Muscle of back (tissue), 11 donors: ENCODE measurements around the gene LHFPL6. TPM values are rescaled to one million over a fixed set of nuclear protein-coding genes. Genes with fewer than 3 reads are reported as not detected.

ENCODE experiments used
- DNase-seq, 3 donors: peaks; one replicate each; pipeline versions ENCODE4 v3.0.0 to v3.0.0-alpha.2; 2013
- polyA plus RNA-seq, 10 donors: library from polyadenylated mRNA; unstranded; fragments of 120-200 nt; gene quantifications; one replicate each; pipeline ENCODE4 v1.2.1, GENCODE V29; 2013; ENCODE audit not compliant: insufficient read length in 10 of 10

Gene LHFPL6
- polyA plus RNA-seq, 10 donors: 53.9 to 84.6 (median 68.7) TPM

DNA sequence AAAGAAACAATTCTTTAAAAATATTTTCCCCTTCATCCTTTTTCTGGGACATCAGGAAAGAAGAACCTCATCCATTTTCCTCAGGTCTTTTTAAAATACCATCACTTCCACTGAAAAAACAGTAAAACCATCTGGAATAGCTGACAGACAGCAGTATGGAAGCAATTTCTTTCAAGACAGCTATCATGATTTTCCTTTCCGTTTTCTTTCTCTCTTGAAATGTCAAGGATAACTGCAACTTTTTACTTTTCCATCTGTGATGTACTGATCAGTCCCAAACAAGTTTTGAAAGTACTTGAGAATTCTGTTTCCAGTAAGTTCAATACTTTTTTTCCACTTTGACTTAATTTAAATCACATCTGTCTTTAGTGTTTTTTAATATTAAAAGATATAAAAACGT, 211.2 kb downstream of the LHFPL6 start:
- DNase-seq: peak in 1 of 3 donors; percentile 26

DNA sequence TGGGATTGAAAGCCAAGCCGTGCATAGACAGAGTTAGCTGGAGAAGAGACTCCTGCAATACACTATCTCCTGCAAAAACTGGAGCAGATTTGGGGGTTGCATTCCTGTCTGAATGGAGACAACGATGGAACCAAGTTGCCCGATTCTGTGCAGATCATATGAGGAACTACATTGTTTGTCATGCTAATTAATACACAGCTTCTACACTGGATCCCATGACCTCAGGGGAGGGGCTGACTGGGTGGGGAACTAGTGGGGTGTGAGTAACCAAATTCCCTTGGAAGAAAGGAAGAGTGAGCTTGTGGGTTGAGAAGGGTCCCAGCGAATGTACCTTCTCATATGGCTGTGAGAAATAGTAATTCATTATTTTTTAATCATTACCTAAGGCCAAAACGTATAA, 214.0 kb downstream of the LHFPL6 start:
- DNase-seq: no peak

DNA sequence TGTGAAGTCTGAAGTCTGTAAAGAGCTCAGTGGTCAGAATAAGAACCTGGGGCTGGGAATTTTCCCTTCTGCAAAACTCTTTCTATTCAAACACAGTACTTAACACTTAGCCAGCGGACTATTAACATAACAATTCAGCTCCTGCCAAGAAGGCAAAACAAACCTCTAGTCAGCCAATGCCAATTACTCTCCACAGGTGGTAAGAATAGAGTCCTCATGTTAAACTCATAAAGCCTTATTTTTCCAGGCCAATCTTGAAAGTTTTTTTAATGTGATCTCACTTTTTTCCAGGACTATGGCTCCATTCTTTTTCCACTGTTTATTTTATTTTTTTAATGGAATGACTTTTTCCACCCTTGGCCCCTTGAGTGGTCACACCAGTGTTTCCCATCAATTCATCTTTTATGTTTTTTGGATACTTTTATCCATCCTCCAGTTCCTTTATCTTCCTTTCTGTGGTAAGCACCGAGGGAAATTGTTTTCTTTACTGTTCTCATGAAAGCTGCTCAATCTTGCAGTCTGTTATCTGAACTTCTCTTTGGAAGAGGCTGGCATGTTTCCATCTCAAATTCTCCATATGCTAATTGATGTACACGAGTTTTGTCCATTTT, 217.3 kb downstream of the LHFPL6 start:
- DNase-seq: peak in 2 of 3 donors; percentile 59 to 66

DNA sequence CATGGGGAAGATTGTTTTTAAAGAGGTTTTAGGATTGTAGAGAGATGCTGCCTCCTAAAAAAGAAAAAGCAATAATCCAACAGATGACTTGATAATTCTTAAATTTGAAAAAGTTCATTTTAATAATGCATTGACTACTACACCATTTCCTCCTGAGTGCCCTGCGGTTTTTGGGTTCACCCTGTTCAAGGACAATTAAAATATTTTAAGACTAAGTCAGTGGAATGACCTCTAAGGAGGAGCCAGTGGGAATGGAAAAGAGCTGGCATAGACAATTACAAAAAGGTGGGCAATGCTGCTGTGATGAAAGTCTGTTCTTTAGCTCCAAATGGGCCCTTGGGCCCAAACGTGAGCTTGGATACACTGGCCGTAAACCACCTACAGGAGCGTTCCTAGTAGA, 217.8 kb downstream of the LHFPL6 start:
- DNase-seq: no peak

DNA sequence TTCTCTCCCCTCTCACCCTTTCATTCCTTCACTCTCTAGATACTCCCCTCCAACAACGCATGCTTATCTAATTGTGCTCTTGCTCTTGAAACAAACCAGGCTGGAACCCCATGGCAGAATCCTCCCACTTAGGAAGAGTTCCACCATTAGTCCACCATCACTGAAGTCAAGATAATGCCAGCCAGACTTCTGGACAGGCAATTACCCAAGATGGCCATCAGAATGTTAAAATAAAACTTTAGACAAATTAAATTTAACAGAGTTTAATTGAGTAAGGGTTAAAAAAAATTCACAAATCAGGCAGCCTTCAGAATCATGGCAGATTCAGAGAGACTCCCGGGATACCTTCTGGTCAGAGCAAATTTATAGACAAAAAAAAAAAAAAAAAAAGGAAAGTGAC, 221.5 kb downstream of the LHFPL6 start:
- no peak for DNase-seq

DNA sequence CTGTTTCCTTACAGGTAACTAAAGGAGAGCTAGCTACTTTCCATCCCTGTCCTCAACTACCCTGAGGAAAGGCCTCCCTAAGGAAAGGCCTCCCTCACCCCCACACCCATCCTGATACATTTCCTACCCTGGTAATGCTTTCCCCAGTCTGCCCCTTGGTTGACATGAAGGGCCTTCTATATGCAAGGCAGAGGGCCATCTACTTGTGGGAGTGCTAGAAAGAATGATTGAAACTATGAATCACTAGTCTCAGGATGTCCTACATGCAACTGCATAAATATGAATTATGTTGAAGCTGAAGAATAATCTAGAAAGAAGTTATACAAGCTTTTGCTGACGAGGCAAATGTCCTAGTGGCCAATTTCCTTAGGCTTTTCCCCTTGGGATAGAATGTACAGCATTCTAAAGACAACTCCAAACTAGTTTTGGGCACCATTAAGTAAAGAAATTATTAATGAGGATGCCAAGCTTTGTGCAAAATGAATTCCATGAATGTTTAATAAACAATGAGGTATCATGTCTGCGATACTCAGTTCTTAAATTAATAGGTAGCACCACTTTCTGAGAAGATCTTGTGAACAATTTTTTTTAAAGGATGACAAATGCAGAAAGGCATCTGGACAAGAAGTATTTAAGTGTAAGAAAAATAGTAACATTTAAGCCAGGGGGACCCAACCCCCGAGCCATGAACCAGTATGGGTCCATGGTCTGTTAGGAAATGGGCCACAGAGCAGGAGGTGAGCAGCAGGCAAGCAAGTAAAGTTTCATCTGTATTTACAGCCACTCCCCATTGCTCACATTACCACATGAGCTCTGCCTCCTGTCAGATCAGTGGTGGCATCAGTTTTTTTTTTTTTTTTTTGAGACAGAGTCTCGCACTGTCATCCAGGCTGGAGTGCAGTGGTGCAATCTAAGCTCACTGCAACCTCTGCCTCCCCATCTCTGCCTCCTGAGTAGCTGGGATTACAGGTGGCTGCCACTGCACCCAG, 223.0 kb downstream of the LHFPL6 start:
- DNase-seq: no peak

DNA sequence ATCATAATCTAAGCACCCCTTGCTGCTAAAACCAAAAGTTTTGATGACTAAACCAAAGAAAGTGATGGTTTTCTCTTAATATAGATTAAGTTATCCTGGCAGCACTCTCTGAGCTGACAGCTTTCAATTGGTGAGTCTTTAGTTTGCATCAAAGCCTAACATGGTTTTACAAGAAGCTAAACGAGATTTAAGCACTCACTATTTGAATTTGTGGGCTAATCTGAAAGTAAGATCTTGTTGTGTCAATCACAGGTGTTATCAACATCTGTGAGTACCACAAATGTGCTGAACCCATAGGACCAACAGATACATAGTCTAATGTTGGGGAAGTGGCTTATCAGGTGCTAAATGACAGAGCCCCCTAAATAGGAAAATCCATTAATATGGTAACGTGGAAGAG, 223.9 kb downstream of the LHFPL6 start:
- DNase-seq: no peak

DNA sequence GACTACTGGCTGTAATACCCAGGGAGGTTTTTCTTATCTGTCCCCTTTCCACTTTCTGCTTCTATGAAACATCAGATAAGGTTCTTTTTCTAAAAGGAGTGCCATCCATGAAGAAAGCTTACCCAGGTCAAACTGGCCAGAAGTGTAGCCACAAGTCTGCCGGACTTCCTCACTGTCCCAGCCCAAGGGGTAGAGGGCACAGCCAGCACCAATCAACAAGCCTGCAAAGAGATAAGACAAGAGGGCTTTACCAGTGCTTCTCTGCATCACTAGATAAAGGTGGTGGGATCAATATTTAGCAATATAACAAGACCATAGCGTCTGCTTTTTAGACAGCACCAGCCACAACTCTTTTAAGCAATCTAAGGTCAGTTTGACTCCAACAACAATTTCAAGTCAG, 224.7 kb downstream of the LHFPL6 start:
- DNase-seq: no peak

DNA sequence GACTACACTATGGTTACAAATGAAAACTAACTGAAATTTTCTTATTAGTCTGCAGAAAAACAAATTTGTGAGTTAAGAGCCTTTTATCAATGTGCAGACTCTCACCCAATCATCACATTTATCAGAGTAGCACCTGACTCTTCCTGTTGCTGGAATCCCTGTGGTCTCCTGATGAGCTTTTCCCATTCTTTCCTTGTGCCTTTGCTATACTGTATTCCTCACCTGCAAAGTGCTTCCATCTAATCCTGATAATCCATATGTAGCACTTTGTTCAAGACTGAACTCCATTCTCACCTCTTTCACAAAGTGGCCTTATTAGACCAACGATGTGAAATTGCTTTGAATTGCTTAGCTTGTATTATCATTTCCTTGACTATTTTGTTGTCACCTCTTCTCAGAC, 225.3 kb downstream of the LHFPL6 start:
- DNase-seq: no peak

DNA sequence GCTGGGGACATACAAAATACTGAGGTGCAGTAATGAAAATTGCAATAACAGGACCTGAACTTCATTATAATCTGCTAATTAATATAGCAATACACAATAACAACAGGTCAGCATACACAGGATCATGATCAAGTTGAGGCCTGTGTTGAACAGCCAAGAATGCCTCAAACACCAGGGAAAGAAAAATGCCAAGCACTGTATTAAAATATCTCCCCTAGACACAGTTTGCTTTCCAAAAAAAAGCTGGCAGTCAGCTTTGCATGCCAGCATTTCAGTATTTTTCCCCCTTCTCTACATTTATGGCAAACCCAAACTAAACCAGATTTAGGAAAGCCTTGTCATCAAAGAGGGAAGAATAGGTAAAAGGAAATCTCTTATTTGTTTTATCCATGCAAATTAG, 226.9 kb downstream of the LHFPL6 start:
- DNase-seq: no peak

DNA sequence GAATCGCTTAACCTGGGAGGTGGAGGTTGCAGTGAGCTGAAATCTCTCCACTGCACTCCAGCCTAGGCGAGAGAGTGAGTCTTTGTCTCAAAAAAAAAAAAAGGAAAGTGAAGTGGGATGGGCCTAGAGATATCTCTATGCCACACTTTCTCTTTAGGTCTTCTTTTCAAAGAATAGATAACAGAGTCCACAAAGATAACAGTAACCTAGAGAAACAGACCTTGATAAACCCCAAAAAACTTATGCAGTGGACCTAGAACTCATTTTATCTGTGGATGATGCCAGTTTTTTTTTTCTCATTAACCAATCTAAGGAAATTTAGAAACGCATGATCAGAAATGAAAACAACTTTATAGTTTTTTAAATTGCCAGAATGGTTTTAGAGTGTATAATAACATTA, 227.4 kb downstream of the LHFPL6 start:
- no peak for DNase-seq

DNA sequence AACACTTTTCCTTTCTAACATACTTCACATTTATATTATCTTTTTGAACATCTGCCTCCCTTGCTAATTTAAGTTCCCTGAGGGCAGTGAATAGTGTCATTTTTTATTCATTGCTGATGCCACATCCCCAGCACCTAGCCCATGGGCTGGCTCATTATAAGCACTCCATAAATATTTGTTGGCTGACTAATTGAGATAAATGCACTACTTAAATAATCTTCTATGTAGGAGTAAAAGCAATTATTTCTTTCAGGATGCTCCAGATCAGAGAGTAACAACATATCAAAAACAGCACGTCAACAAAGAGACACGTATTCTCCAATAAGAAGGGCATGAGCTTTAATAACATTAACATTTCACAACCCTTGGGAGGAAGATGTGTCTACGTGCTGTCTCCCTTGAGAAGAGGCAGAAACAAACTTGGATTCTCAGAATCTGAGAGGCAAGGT, 228.2 kb downstream of the LHFPL6 start:
- DNase-seq: no peak

DNA sequence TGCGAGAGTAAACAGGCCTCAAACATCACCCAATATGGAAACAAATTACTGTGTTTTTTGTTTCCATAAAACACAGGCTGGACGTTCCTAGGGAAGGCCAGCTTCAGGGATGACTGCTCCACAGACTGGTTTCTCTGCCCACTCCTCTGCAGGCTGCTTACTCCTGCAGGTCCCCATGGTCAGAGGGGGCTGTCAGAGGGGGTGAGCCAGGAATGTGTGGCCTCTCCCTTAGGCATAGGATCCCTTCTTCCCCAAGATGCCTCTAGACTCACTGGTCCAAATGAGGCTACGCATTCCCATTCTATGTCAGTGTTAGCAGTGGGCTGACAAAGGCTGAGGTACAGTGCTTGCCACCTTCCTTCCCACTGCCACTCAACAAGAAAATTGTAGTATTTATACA, 229.8 kb downstream of the LHFPL6 start:
- no peak for DNase-seq

DNA sequence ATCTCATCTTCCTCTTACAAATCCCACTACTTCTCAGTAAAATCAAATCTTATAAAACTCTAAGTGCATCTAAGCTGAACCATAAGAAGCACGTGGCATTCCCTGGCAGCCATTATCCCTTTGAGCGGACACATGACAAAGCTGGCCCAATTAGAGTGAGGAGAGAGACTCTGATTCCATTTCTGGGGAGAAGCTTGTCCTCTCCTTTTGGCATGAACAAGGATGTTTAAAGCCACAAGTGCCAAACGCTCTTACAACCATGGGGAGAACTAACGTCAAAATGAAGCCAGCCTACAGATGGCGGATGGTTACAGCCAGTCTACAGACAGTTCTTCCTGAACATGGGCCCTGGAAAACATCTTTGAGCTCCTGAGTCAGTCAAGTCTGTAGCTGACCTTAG, 231.3 kb downstream of the LHFPL6 start:
- DNase-seq: no peak

DNA sequence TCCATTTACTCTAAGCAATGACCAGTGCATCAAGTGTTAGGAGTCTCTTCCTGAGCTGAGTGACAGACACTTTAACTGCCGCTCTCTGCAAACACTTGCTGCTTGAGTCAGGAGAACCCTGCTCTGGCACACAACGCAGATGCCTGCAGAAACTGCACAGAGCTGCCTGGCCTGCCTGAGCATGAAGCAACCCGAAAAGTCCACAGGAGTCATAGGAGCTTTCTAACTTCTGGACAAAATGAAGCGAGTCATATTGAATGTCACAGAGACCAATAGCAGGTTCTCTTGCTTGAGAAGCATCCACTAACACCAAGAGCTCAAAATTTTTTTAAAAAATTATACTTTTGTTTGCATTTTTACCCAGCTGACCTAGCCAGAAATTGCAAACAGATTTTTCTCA, 232.4 kb downstream of the LHFPL6 start:
- no peak for DNase-seq

DNA sequence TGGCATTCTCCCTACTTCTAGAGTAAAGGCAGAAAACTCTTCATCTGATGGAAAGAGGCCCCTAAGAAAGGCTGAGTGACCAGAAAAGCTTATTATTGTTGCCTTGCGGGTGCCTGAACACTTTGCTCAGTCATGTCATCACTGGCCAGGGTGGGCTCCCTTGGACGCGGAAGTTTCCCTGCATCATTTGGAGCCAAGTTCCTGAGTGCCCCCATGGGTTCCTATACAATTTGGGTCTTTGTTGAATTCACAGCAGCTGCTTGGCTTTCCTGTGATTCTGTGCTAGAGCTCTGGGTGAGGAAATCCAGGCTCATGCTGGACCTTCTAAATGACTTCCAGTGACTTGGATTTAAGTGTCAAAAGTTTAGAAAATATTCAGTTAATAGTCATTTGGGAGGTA, 232.9 kb downstream of the LHFPL6 start:
- DNase-seq: no peak

DNA sequence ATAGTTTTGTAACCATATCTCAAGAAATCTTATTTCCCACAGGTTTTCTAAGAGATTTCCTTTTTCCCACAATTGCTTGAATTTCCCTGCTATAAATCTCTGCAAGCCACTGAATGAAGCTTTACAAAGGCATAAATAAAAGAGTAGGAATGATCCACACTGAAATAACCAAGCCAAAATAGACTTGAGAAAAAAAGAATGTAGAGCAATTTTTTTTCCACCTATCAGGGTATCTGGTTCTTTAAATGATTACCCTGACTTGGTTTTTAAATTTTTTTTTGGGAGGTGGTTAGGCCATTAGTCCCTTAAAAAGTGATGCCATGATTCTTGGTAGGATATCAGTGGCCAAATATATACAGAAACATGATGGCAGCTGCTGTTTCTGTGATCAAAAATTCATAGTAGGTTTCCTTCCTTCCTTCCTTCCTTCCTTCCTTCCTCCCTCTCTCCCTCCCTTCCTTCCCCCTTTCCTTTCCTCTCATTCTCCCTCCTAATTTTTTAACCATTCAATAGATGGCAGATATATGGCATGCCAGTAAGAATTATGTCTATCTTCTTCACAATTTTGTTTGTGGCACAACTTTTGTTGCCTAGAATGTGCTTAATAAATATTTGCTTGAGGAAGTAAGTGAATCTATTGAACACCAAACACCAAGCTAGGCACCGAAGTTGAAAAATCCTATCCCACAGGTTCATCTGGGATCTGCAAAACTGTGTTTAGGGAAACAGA, 233.7 kb downstream of the LHFPL6 start:
- DNase-seq: no peak

DNA sequence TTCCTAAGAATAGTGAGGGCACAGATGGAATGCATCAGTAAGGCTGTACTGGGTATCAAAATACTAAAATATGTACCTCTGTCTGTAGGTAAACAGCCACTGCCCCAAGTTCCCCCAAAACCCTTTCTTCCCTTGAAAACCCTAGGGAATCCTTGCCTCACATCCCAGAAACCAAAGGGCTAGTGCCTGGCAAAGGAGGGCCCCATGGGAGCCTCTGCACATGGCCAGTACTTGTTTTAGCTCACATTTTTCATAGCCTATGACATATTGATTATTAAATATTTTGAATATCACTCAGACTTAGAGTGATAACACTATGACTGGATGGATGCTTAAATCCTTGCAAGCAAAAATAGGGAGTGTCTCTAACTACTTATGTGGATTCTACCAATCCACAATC, 237.1 kb downstream of the LHFPL6 start:
- no peak for DNase-seq

DNA sequence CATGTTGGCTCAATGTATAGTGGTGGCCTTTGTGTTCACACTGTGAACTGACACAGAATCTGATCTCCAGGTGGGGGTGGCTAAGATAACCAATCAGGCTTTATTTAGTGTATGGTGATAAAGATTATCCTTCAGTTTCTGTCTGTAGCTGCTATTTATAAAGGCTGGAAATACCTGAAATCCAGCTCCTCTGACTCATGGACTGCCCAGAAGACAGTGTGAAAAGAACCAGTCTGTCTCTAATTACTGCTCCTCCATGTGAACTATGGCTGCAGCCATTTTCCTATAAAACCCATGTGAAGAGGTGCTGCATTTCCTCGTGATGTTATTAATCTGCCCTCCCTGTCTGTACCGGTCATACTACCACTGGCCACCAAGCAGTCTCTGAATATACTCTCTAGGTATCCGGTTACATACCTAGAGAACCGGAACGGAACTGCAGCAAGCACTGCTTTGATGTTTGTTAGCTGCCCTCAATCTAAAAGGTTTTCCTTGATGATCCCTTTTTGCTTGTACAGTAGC, 238.0 kb downstream of the LHFPL6 start:
- DNase-seq: no peak

DNA sequence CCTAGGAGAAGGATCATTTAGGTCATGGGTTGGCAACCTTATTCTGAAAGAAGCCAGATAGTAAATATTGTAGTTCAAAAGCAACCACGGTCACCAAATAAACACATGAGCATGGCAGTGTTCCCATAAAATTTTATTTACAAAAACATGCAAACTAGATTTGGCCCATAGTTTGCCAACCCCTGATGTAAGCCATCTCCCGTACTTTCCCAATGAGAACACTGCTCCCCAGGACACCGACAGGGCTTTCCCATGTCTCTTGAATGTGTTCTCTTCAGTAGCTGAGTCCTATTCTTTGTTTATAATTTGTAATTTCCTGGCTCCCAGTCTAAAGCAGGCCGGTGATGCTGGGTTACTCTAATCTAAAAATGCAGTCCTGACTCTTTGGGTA, 239.6 kb downstream of the LHFPL6 start:
- no peak for DNase-seq

DNA sequence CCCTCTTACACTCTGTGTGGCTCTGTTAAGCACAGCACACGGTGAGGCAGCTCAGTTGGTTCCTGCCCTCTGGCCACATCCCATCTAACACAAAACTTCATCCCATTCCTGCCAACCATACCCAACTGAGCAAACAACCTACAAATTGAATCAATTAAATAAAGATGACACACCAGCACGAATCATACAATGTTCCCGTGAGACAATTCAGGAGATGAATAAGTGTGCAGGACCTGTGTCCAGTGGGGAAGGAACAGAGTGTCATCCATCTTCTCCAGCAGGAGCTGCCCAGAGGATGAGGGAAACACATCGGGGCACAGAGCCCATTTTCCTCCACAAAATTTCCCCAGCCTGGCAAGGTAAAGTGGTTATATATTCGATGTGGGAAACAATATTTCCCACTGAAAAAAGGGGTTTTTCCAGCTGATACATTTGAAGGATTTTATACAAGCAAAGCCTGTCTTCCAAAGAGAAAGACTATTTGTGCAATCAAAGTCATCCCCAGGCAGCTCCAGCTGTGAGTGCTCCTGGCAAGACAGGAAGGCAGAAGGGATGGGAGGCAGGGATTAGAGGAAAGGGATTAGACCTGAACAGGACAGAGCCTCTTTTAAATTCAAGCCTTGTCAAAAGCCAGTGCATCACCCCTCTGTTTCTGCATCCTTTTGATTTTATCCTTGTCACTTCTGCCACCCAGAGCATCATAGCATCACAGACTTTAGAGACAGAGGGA, 240.2 kb downstream of the LHFPL6 start:
- no peak for DNase-seq

DNA sequence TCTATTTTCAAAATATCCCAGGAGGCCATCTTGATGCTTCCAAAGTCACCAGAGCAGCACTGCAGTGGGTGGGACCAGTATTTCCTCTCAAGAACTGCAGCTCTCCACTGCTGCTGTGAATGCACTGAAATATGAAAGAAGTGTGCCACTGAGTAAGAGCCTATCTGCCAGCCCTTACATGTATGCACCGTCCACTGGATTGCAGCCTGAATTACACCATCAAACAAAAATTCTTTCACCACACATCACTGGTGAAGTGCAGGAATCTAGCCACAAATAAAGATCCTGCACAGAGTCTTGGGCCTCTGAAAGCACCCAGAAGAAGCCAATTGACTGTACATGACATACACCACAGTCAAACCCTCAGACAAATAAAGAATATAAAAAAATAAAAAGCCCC, 249.0 kb downstream of the LHFPL6 start:
- DNase-seq: no peak
